GM12801 (cell line): ENCODE measurements around the gene MRPS11.

Source experiments
- TF ChIP-seq, protein P1 (sequence below): IDR thresholded peaks from one replicate; pipeline ENCODE4 v1.5.1; 2011; ENCODE audit warnings: control low read depth; ENCODE audit not compliant: insufficient read length; ENCODE audit errors: extremely low read depth

Gene MRPS11

GRCh38 chr15:88467073-88467934 is at the start of gene MRPS11, which contains the start of gene MRPL46:
MRPS11 (plus strand) TSS chr15:88467708; CDS start chr15:88467718, 10 bp downstream.
MRPL46 (minus strand) TSS chr15:88467388; CDS start chr15:88467377, 11 bp downstream.
- TF ChIP-seq, protein P1, sequence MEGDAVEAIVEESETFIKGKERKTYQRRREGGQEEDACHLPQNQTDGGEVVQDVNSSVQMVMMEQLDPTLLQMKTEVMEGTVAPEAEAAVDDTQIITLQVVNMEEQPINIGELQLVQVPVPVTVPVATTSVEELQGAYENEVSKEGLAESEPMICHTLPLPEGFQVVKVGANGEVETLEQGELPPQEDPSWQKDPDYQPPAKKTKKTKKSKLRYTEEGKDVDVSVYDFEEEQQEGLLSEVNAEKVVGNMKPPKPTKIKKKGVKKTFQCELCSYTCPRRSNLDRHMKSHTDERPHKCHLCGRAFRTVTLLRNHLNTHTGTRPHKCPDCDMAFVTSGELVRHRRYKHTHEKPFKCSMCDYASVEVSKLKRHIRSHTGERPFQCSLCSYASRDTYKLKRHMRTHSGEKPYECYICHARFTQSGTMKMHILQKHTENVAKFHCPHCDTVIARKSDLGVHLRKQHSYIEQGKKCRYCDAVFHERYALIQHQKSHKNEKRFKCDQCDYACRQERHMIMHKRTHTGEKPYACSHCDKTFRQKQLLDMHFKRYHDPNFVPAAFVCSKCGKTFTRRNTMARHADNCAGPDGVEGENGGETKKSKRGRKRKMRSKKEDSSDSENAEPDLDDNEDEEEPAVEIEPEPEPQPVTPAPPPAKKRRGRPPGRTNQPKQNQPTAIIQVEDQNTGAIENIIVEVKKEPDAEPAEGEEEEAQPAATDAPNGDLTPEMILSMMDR = no peak

- TF ChIP-seq, protein P1 = no peak
Observed at GRCh38 chr15:88419830-88420229, 47.7 kb upstream of the MRPS11 start.

- TF ChIP-seq, protein P1 = no peak
Observed at GRCh38 chr15:88423331-88423730, 44.2 kb upstream of the MRPS11 start.

- TF ChIP-seq, protein P1 = no peak
Observed at GRCh38 chr15:88426304-88426703, 41.2 kb upstream of the MRPS11 start.

DNA sequence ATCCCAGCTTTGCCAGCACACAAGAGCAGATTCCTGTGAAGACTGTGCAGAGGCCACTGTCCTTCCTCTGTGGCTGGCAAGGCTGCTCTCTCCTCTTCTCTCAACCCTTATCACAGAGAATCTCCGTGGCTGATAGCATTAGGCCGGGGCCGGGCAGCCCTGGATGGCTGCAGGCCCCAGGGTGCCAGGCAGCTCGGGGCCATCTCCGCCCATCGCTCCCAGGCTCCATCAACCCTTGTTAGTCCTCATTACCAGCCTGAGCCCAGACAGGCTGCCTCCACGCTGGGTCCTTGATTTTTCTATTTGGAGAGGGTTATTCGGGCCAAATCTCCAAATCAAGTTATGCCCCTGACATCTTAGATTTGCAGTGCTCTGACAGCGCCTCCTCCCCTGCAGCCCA is 39.5 kb upstream of the MRPS11 start:
- TF ChIP-seq, protein P1 = no peak

DNA sequence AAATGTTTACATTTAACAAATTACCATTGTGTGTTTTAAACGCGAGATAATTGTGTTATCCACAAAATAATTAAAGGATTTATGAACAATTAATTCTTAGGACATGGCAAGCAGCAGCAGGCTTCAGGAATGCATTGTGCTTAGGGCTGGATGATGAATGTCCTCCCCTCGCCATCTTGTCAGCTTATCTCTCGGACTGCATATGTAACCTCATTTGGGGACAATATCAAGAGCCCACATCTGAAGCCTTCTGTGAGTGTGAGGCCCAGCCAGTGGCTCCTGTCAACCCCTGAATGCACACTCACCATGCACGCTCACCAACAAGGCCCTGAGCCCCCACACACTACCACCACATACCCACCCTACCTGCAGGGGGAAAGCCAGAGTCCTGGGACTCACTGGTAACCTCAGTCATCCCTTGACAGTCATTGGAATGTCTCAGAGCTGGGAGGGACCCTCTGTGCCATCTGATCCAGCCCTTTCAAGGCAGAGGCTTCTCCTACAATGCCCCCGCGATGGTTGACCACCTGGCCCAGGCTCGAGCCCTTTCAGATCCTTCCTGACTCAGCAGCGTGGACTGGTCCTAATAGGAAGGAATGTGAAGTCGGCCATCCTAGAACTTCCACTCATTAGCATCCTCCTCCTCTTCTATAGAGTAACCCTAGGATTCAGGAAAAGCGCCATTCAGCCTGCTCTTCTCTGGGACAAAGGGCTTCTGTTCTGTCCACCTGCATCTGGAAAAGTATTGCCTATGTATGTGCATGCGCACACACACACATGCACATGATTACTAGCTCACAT is 38.5 kb upstream of the MRPS11 start:
- TF ChIP-seq, protein P1 = no peak

DNA sequence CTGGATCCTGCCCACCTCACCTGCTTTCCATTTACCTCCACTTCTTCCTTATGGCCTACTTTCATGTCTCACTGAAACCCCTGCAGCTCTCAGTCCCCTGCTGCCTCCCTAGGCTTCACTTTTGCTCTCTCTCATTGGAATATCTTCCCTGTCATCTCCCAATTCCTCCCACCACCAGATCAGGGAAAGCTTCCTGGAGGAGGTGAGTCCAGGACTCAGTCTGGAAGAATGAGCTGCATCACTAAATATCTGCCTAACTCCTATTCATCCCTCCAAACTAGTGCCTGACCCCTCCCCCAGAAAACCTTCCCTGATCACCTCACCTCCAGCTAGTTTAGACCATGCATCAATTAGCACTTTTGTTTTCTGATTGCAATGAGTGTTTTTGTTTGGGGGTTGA is 37.5 kb upstream of the MRPS11 start:
- TF ChIP-seq, protein P1 = no peak
